Body of pancreas (tissue), 4 donors: ENCODE measurements around the gene STAMBPL1.
"Not testable (repeated sequence)": the region's sequence is repeated elsewhere in the genome, so short reads cannot be mapped to it uniquely, and the experiment has no call there.

Experiments
- POLR2A ChIP-seq, 3 donors: fragments of 450-650 bp; IDR thresholded peaks; one replicate each; pipeline ENCODE4 v1.6.1; 2016; ENCODE audit warnings: antibody characterized with exemption in 3 of 3, mild to moderate bottlenecking in 2 of 3
- TF ChIP-seq, protein P1 (sequence below), 7 experiments: fragments of 450-650 bp in 4 of 7; fragments of 200-600 bp in 3 of 7; sonication (generic) in 3 of 7; IDR thresholded peaks; one replicate each; pipeline ENCODE4 v1.5.1; 2016 to 2019; ENCODE audit warnings: antibody characterized with exemption in 7 of 7

DNA sequence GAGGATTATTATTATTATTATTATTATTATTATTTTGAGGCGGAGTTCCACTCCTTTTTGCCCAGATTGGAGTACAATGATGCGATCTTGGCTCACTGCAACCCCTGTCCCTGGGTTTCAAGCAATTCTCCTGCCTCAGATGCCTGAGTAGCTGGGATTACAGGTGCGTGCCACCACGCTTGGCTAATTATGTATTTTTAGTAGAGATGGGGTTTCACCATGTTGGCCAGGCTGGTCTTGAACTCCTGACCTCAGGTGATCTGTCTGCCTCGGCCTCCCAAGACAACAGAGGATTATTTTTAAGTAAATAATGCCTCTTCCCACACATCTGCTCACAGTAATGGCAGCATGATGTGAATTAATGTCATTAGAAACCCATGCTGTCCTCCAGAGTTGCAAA lies 52.0 kb downstream of the STAMBPL1 start:
- TF ChIP-seq, protein P1, sequence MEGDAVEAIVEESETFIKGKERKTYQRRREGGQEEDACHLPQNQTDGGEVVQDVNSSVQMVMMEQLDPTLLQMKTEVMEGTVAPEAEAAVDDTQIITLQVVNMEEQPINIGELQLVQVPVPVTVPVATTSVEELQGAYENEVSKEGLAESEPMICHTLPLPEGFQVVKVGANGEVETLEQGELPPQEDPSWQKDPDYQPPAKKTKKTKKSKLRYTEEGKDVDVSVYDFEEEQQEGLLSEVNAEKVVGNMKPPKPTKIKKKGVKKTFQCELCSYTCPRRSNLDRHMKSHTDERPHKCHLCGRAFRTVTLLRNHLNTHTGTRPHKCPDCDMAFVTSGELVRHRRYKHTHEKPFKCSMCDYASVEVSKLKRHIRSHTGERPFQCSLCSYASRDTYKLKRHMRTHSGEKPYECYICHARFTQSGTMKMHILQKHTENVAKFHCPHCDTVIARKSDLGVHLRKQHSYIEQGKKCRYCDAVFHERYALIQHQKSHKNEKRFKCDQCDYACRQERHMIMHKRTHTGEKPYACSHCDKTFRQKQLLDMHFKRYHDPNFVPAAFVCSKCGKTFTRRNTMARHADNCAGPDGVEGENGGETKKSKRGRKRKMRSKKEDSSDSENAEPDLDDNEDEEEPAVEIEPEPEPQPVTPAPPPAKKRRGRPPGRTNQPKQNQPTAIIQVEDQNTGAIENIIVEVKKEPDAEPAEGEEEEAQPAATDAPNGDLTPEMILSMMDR (IDR thresholded peaks at IDR 0.05): not testable (repeated sequence)
- not testable (repeated sequence) for TF ChIP-seq POLR2A (IDR thresholded peaks at IDR 0.05)
